Astrocyte (in vitro differentiated cells and primary cell): Measurements from ENCODE around the gene ZBTB9.

ENCODE experiments used
- EZH2 ChIP-seq: IDR thresholded peaks from 2 replicates; pipeline ENCODE4 v1.6.1; 2012; ENCODE audit warnings: mild to moderate bottlenecking, low read length, inconsistent platforms; ENCODE audit not compliant: insufficient read depth
- TF ChIP-seq, protein P1 (sequence below): IDR thresholded peaks from 2 replicates; pipeline ENCODE4 v1.5.1; 2011; ENCODE audit warnings: low read depth, mild to moderate bottlenecking, inconsistent platforms, low read length, moderate library complexity; ENCODE audit not compliant: insufficient read depth

DNA sequence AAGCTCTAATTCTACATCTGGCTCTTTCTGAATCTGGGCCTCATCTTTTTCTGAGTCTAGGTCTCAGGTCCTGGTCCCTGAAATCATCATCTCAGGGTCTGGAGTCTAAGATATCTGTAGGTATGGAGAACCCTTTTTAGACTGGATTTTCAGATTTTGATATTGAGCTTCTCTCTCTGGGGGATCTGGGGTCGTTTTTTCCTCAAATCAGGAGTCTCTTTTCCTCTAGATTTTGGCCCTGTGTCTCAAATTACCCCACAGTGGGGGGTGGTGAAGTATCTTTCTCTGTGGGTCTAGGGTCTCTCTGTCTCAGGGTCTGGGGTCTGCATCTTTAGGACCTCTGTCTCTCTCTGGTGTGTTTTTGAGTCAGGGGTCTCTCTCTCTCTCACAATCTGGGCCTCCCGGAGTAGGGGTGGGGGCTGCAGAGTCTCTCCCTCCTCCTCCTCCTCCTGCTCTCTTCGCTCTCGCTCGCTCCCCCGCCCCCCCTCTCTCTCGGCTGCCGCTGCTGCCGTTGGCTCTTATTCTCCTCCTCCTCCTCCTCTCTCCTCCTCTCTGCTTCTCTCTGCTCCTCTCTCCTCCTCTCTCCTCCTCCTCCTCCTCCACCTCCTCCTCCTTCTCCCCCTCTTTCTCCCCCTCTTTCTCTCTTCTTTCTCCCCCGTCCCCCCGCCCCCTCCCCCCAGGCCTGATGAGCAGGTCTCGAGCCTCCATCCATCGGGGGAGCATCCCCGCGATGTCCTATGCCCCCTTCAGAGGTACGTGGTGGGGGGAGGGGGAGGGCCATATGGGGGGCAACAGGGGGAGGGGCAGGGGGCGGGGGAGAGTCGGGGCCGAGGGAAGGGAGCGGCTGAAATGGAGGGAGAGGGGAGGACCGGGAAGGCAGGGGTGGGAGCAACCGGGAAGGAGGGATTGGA is 34.5 kb upstream of the ZBTB9 start, which contains the start of gene SYNGAP1:
- no peak for TF ChIP-seq EZH2
- TF ChIP-seq, protein P1, sequence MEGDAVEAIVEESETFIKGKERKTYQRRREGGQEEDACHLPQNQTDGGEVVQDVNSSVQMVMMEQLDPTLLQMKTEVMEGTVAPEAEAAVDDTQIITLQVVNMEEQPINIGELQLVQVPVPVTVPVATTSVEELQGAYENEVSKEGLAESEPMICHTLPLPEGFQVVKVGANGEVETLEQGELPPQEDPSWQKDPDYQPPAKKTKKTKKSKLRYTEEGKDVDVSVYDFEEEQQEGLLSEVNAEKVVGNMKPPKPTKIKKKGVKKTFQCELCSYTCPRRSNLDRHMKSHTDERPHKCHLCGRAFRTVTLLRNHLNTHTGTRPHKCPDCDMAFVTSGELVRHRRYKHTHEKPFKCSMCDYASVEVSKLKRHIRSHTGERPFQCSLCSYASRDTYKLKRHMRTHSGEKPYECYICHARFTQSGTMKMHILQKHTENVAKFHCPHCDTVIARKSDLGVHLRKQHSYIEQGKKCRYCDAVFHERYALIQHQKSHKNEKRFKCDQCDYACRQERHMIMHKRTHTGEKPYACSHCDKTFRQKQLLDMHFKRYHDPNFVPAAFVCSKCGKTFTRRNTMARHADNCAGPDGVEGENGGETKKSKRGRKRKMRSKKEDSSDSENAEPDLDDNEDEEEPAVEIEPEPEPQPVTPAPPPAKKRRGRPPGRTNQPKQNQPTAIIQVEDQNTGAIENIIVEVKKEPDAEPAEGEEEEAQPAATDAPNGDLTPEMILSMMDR = no peak
